Urinary bladder (tissue), 2 donors: ENCODE measurements around the gene C2orf80. TPM values are rescaled to one million over a fixed set of nuclear protein-coding genes. Genes with fewer than 3 reads are reported as not detected.

ENCODE experiments used
- polyA plus RNA-seq: library from polyadenylated mRNA; stranded (reverse); fragments of 200-250 nt; gene quantifications from one replicate; pipeline ENCODE4 v1.2.3, GENCODE V29; 2013
- total RNA-seq: library from RNA; depleted of rRNA; stranded (reverse); fragments of >200 nt; gene quantifications from one replicate; pipeline ENCODE4 v1.2.3, GENCODE V29; 2014
- donor health status: healthy.

C2orf80 gene
- total and polyA plus RNA-seq, 2 donors: 0.37 TPM; not detected in 1

Other genes starting within 250 kb of the C2orf80 start
- 30.1 TPM for gene PLEKHM3, start 164.5 kb downstream of the C2orf80 start, total RNA-seq
- 5.7 TPM for gene PLEKHM3, start 164.5 kb downstream of the C2orf80 start, polyA plus RNA-seq
- gene CRYGD, start 65.5 kb downstream of the C2orf80 start, total RNA-seq: 0.95 TPM
- not detected for gene CRYGD, start 65.5 kb downstream of the C2orf80 start, polyA plus RNA-seq
- not detected for gene CRYGC, start 60.2 kb downstream of the C2orf80 start, total RNA-seq
- not detected for gene CRYGC, start 60.2 kb downstream of the C2orf80 start, polyA plus RNA-seq
- not detected for gene CRYGB, start 43.9 kb downstream of the C2orf80 start, total RNA-seq
- gene CRYGB, start 43.9 kb downstream of the C2orf80 start, polyA plus RNA-seq: not detected
- not detected for gene CRYGA, start 26.4 kb downstream of the C2orf80 start, total RNA-seq
- not detected for gene CRYGA, start 26.4 kb downstream of the C2orf80 start, polyA plus RNA-seq
- 268 TPM for gene IDH1, start 65.0 kb upstream of the C2orf80 start, total RNA-seq
- gene IDH1, start 65.0 kb upstream of the C2orf80 start, polyA plus RNA-seq: 88.4 TPM
- 57.5 TPM for gene PIKFYVE, start 76.2 kb upstream of the C2orf80 start, total RNA-seq
- 9.8 TPM for gene PIKFYVE, start 76.2 kb upstream of the C2orf80 start, polyA plus RNA-seq
- 0.69 TPM for gene PTH2R, start 216.8 kb upstream of the C2orf80 start, total RNA-seq
- 0.04 TPM for gene PTH2R, start 216.8 kb upstream of the C2orf80 start, polyA plus RNA-seq